ENCODE measurements around the gene WHAMM.

GRCh38 chr15:82870727-82871320, 61.4 kb downstream of the WHAMM start:
- TF ChIP-seq CTCF (IDR thresholded peaks at IDR 0.05) (no peak), POLR2AphosphoS5 (IDR thresholded peaks at IDR 0.05) (no peak), POLR2A (IDR thresholded peaks at IDR 0.05) (no peak)

All from prostate gland (tissue), 2 donors.